NCI-H1092 (cell line): Measurements from ENCODE around the gene DGCR8.

Experiments
- DNase-seq: peaks from one replicate; lab custom pipeline; 2025; lab: John Stamatoyannopoulos, UW

The DGCR8 gene

GRCh38 chr22:20052309-20053259 is 27.5 kb upstream of the DGCR8 start:
- DNase-seq = no peak

DNA sequence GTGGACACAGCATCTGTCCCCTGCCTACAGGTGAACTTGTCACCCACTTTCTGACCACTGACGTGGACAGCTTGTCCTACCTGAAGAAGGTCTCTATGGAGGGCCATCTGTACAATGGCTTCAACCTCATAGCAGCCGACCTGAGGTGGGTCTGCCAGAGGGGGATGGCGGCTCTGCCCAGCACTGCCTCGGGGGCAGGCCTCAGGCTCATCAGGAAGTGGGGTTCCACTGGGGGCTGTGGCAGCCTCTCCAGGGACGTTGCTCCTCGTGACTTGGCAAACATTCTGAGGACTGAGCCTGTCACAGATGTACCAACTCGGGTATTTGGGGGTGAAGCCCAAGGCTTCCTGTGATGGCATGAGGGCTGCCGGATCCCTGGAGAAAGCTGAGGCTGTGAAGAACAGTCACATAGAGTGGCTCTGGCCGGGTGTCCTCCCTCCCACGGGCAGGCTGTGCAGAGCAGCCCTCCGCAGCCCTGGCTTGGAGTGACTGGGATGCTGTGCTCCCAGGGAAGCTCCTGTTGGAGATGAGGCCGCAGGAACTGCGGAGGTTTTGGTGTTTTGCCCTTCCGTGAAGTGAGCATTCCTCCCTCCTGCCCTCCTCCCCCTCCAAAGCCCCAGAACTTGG is 26.5 kb upstream of the DGCR8 start:
- no peak for DNase-seq

GRCh38 chr22:20054034-20054427 is 26.0 kb upstream of the DGCR8 start:
- DNase-seq = no peak

GRCh38 chr22:20054485-20054884 is 25.6 kb upstream of the DGCR8 start:
- no peak for DNase-seq

DNA sequence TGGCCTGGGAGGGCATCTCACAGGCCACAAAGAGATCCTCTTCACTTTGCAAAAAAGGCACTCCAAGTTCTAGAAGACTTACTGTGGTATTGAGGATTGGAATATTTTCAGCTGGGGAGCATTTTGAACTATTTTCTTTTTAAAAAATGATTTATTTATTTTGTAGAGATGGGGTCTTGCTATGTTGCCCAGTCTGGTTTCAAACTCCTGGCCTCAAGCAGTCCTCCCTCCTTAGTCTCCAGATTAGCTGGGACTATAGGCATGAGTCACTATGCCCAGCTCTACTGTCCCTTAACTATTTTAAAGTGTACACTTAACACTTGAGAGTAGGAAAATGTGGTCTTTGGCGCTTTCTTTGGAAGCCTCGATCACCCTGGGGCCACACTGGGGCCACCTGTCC is 24.9 kb upstream of the DGCR8 start:
- no peak for DNase-seq

- DNase-seq = no peak
These were observed 24.4 kb upstream of the DGCR8 start for GRCh38 chr22:20055654-20056053.

- no peak for DNase-seq
These were observed 23.9 kb upstream of the DGCR8 start for GRCh38 chr22:20056161-20056560.

DNA sequence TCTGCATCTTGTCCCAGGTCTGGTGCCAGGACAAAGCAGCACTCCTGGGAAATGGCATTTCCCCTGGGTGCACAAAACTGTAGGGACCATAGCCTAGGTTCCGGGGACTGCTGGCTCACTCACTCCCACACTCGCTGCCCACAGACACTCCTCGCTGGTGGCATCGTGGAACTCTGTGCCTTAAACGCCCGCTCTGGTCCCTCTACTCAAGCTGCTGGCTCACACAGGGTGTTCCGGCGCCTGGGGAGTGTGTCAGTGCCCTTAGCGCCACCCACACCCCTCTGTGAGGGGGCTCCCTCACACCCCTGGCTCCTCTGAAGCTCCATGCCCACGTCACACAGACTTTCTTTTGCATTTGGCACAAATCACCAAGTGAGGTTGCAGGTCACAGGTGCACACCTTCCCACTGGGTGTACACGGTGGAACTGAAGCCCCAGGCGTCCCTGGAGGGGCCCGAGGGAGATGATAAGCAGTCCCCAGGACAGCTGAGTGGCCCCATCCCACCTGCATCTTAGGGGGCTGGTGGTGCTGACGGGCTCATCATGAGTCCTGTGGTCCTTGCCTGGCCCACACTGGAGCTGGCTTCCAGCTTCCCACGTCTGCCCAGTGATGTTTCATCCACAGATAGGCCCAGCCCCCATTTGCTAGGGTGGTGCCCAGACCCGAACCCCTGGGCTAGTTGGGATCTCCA is 23.2 kb upstream of the DGCR8 start:
- DNase-seq = no peak

DNA sequence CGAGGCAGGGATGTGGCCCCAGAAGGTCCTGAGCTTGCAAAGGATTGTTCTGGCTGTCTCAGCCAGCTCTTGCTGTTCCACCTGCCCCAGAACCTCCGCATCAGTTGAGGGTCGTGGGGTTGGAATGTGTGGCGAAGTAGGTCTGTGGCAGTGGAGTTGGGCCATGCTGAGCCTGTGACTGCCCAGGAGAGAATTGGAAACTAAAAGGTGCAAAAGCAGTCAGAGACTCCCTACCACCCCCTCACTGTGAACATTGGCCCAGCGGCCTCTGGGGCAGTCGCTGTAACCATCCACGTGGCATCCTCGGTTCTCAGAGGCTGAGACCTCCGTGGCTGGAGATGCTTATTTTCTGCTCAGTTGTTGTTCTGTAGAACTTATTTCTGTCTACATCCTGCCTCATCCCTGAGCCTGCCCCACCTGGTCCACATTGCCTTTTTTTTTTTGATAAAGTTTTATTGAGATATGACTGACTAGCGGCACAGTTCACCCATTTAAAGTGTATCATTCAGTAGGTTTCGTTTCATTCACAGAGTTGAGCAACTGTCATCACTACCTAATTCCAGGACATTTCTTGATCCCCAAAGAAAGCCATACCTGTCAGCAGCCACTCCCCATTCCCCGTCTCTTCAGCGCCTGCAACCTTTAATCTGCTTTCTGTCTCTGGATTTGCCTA is 22.3 kb upstream of the DGCR8 start:
- no peak for DNase-seq

DNA sequence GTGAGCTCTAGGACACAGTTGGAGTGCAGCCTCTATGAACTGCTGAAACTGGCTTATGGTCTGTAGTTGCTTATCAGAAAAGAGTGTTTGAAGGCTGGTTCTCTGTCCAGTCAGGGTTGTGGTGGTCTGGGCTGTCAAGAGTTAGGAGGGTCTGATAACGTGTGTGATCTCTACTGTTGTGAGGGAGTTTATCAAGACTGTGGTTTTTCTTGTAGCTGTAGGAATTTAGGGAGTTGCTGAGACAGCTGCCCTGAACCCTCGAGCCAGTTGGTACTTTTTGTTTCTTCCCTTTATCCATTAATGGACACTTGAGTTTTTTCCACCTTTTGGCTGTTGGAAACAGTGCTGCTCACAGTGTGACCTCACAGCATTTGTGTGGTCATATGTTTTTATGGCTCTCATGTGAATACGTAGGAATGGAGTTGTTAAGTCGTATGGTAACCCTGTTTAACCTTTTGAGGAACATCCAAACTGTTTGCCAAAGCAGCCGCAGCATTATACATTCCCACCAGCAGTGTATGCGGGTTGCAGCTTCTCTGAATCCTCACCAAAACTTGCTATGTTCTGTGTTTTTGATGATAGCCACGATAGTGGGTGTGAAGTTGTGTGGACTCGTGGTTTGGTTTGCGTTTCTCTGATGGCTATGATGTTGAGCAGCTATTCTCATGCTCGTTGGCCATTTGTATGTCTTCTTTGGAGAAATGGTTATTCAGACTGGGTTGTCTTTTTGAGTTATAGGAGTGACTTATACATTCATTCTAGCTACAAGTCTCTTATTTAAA is 20.9 kb upstream of the DGCR8 start:
- DNase-seq = no peak

GRCh38 chr22:20060700-20061480 is 19.2 kb upstream of the DGCR8 start:
- no peak for DNase-seq

DNA sequence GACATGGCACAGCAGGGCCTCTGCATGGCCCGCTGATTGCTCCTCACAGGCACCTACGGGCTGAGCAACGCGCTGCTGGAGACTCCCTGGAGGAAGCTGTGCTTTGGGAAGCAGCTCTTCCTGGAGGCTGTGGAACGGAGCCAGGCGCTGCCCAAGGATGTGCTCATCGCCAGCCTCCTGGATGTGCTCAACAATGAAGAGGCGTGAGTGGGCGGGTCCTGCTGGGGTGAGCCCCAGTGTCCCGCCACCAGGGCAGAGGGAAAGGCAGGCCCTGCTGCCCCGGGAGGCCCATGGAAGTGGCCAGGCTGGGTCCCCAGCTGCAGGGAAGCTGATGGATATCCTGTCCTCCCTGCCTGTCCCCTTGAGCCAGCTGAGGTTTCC is 18.6 kb upstream of the DGCR8 start:
- DNase-seq = no peak

- no peak for DNase-seq
These were observed 17.8 kb upstream of the DGCR8 start for GRCh38 chr22:20062043-20062765.

- no peak for DNase-seq
These were observed 17.3 kb upstream of the DGCR8 start for GRCh38 chr22:20062766-20063083.

- no peak for DNase-seq
These were observed 16.5 kb upstream of the DGCR8 start for GRCh38 chr22:20063271-20064139.

DNA sequence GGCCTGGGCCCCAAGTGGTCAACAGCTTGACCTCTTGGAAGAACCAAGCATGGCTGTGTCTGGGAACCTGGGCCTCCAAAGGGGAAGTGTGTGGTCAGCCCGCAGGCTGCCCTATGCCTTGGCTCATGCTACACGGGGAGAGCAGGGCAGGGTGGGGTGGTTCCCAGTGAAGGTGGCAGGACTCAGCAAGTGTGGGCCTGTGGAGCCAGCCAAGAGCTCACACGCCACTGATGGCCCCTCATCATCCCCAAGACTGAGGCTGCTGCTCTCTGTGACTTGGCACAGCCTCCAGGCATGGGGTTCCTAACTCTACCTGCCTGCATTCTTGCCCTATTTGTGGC is 15.9 kb upstream of the DGCR8 start:
- DNase-seq = no peak

GRCh38 chr22:20064545-20065262 is 15.3 kb upstream of the DGCR8 start:
- DNase-seq = no peak

- DNase-seq = no peak
These were observed 14.0 kb upstream of the DGCR8 start for GRCh38 chr22:20065896-20066616.
